Adrenal gland (tissue), 5 donors: ENCODE data around the gene FES.
A peak's percentile ranks its signal among the peaks of the same experiment; 100 is the strongest.

Source experiments
- CTCF ChIP-seq, 6 experiments: fragments of 450-650 bp in 4 of 6; fragments of 200-600 bp in 2 of 6; sonication (generic) in 1 of 6; IDR thresholded peaks; 1 replicate in 5 of 6; 2 replicates in 1 of 6; pipeline versions ENCODE4 v1.5.1 to v1.8.0; 2016 to 2021; ENCODE audit warnings: antibody characterized with exemption in 6 of 6, mild to moderate bottlenecking in 2 of 6, moderate library complexity in 1 of 6
- POLR2A ChIP-seq, 2 donors: fragments of 450-650 bp; IDR thresholded peaks; one replicate each; pipeline ENCODE4 v1.6.1; 2017; ENCODE audit warnings: antibody characterized with exemption in 2 of 2, mild to moderate bottlenecking in 2 of 2, moderate library complexity in 1 of 2
- donor health status: DM: no; HTN: no; CAD: no.

GRCh38 chr15:90931828-90932659, 47.7 kb downstream of the FES start, which contains the start of gene HDDC3:
- TF ChIP-seq CTCF (IDR thresholded peaks at IDR 0.05) (peak; percentile 77 to 95 (median 88)), POLR2A (IDR thresholded peaks at IDR 0.05) (peak in 1 of 2 donors; percentile 61)
